ENCODE measurements around the gene TGFB1.
A peak's percentile ranks its signal among the peaks of the same experiment; 100 is the strongest.

TGFB1 gene

GRCh38 chr19:41316306-41316920, 37.3 kb downstream of the TGFB1 start:
- peaks cover 1% of the 10 kb centered on the region for H3K4me1 ChIP-seq (ENCODE audit: low read depth, poor library complexity, severe bottlenecking)
- H3K27ac ChIP-seq = no peak overlapping the region
- no peak overlapping the region for H2AFZ ChIP-seq (ENCODE audit: low read depth)
- no peak overlapping the region for H3K4me3 ChIP-seq (IDR thresholded peaks at IDR 0.05; ENCODE audit: insufficient read depth, low read depth, low read length)
- H4K20me1 ChIP-seq (ENCODE audit: insufficient read depth) = no peaks in the 10 kb centered on the region
- no peak overlapping the region for H3K4me2 ChIP-seq
- H3K27me3 ChIP-seq (ENCODE audit: insufficient read depth, low read depth) = no peaks in the 10 kb centered on the region
- peaks cover 30% of the 10 kb centered on the region for H3K79me2 ChIP-seq (ENCODE audit: insufficient read depth, low read depth)
- H3K36me3 ChIP-seq (ENCODE audit: insufficient read depth) = peaks cover 10% of the 10 kb centered on the region; the same call in 1 of the 2 replicates
- H3K9ac ChIP-seq = no peak overlapping the region
- TF ChIP-seq, protein P1, sequence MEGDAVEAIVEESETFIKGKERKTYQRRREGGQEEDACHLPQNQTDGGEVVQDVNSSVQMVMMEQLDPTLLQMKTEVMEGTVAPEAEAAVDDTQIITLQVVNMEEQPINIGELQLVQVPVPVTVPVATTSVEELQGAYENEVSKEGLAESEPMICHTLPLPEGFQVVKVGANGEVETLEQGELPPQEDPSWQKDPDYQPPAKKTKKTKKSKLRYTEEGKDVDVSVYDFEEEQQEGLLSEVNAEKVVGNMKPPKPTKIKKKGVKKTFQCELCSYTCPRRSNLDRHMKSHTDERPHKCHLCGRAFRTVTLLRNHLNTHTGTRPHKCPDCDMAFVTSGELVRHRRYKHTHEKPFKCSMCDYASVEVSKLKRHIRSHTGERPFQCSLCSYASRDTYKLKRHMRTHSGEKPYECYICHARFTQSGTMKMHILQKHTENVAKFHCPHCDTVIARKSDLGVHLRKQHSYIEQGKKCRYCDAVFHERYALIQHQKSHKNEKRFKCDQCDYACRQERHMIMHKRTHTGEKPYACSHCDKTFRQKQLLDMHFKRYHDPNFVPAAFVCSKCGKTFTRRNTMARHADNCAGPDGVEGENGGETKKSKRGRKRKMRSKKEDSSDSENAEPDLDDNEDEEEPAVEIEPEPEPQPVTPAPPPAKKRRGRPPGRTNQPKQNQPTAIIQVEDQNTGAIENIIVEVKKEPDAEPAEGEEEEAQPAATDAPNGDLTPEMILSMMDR (conservative IDR thresholded peaks at IDR 0.05; ENCODE audit: low read depth, low read length) = no peak

GRCh38 chr19:41311613-41312012, 42.1 kb downstream of the TGFB1 start:
- Histone ChIP-seq H3K4me1 (ENCODE audit: low read depth, poor library complexity, severe bottlenecking) (peaks cover 38% of the 10 kb centered on the region), H3K79me2 (ENCODE audit: insufficient read depth, low read depth) (peaks cover 39% of the 10 kb centered on the region), H3K27ac (no peak overlapping the region), H3K9ac (no peak overlapping the region), H3K27me3 (ENCODE audit: insufficient read depth, low read depth) (no peaks in the 10 kb centered on the region), H3K4me2 (peak overlapping the region; percentile 89; the same call in 1 of the 2 replicates), H3K36me3 (ENCODE audit: insufficient read depth) (peaks cover under 1% of the 10 kb centered on the region; the same call in 1 of the 2 replicates), H4K20me1 (ENCODE audit: insufficient read depth) (no peaks in the 10 kb centered on the region), H3K4me3 (IDR thresholded peaks at IDR 0.05; ENCODE audit: insufficient read depth, low read depth, low read length) (no peak overlapping the region), H2AFZ (ENCODE audit: low read depth) (no peak overlapping the region)
- TF ChIP-seq, protein P1 (conservative IDR thresholded peaks at IDR 0.05; ENCODE audit: low read depth, low read length) = no peak

GRCh38 chr19:41311072-41311471, 42.6 kb downstream of the TGFB1 start:
- Histone ChIP-seq H3K36me3 (ENCODE audit: insufficient read depth) (no peaks in the 10 kb centered on the region; the same call in 1 of the 2 replicates), H3K27ac (peak overlapping the region; percentile 95), H3K4me1 (ENCODE audit: low read depth, poor library complexity, severe bottlenecking) (peaks cover 44% of the 10 kb centered on the region), H3K79me2 (ENCODE audit: insufficient read depth, low read depth) (peaks cover 38% of the 10 kb centered on the region), H4K20me1 (ENCODE audit: insufficient read depth) (no peaks in the 10 kb centered on the region), H3K4me3 (IDR thresholded peaks at IDR 0.05; ENCODE audit: insufficient read depth, low read depth, low read length) (peak overlapping the region; percentile 38), H2AFZ (ENCODE audit: low read depth) (no peak overlapping the region; the same call in 1 of the 2 replicates), H3K9ac (peak overlapping the region; percentile 90; the same call in 1 of the 2 replicates), H3K4me2 (peak overlapping the region; percentile 89), H3K27me3 (ENCODE audit: insufficient read depth, low read depth) (no peaks in the 10 kb centered on the region)
- TF ChIP-seq, protein P1 (conservative IDR thresholded peaks at IDR 0.05; ENCODE audit: low read depth, low read length) = no peak

GRCh38 chr19:41310033-41310831, 43.5 kb downstream of the TGFB1 start, which contains the start of gene CCDC97:
Gene CCDC97, plus strand, starts transcription at chr19:41310172. Its CDS starts 139 bp downstream, at chr19:41310311.
- Histone ChIP-seq H4K20me1 (ENCODE audit: insufficient read depth) (no peaks in the 10 kb centered on the region), H3K4me3 (IDR thresholded peaks at IDR 0.05; ENCODE audit: insufficient read depth, low read depth, low read length) (peak within 1 kb of the TSS; percentile 38), H2AFZ (ENCODE audit: low read depth) (peak within 1 kb of the TSS; percentile 70), H3K36me3 (ENCODE audit: insufficient read depth) (no peaks in the 10 kb centered on the region; the same call in 1 of the 2 replicates), H3K79me2 (ENCODE audit: insufficient read depth, low read depth) (peaks cover 30% of the 10 kb centered on the region), H3K27me3 (ENCODE audit: insufficient read depth, low read depth) (no peaks in the 10 kb centered on the region), H3K9ac (peak within 1 kb of the TSS; percentile 90), H3K27ac (peak within 1 kb of the TSS; percentile 95), H3K4me1 (ENCODE audit: low read depth, poor library complexity, severe bottlenecking) (peaks cover 46% of the 10 kb centered on the region), H3K4me2 (peak within 1 kb of the TSS; percentile 89)
- TF ChIP-seq, protein P1 (conservative IDR thresholded peaks at IDR 0.05; ENCODE audit: low read depth, low read length) = no peak
